Activated T-cell treated with anti-CD3 and anti-CD28 coated beads for 24 hours (primary cell): ENCODE results near the gene FAM228B.

Source experiments
- DNase-seq: peaks from one replicate; pipeline ENCODE4 v3.0.0-alpha.2; 2020; ENCODE audit warnings: low read depth

Gene FAM228B

GRCh38 chr2:24203787-24204150 lies 80.5 kb downstream of the FAM228B start:
- DNase-seq, result no peak

DNA sequence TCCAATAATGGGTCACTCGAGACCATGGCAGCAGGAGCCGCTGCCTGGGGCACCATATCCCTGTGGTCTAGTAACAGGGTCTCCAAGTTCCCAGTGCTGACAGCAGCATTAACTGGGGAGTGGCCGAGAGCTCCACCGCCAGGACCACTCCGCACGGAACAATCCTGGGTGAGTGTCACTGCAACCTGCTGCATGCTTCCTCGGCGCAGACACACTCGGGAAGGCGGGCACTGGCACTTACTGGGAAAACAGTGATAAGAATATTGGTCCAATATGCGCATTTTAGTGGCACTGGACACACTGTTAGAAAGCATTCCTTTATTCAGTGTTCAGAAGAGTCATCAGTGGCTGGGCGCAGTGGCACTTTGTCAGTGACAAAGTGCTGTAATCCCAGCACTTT lies 81.2 kb downstream of the FAM228B start:
- DNase-seq, result no peak

GRCh38 chr2:24205131-24205530 lies 81.9 kb downstream of the FAM228B start:
- no peak for DNase-seq

DNA sequence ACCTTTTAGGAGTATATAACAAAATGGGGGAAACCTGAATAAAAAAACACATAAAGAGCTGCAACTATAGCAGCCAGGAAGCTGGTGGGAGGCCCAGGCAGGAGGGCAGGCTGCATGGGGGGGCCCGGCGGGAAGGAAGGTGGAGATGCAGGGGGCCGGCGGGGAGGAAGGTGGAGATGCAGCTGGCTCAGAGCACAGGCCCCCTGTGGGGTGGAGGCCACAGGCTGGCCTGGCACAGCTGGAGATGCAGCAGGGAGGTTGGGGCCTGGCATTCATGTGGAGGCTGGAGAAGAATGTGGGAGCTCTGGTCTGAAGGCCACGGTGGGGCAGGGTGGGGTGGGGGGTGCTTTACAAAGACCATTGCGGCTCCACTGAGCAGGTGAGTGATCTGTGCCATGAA lies 83.0 kb downstream of the FAM228B start:
- no peak for DNase-seq

- DNase-seq, result no peak
Observed at GRCh38 chr2:24206714-24207113, 83.4 kb downstream of the FAM228B start.

- DNase-seq, result no peak
Observed at GRCh38 chr2:24207359-24207758, 84.1 kb downstream of the FAM228B start.

GRCh38 chr2:24208490-24208889 lies 85.2 kb downstream of the FAM228B start:
- no peak for DNase-seq

GRCh38 chr2:24209389-24210105 lies 86.3 kb downstream of the FAM228B start:
- DNase-seq, result no peak

DNA sequence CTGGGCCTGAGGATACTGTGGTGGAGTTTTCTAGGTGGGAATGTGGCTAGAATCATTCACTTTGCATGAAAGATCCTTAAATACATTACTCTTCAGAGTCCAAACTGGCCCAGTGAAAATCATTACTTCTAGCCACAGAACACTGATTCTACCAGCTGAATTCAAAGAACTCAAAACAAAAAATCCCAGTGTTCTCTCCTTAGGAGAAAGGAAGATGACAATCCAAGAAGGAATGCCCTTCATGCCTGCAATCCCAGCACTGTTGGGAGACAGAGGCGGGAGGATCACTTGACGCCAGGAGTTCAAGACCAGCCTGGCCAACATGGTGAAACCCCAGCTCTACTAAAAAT lies 86.8 kb downstream of the FAM228B start:
- no peak for DNase-seq

GRCh38 chr2:24210723-24211122 lies 87.5 kb downstream of the FAM228B start:
- DNase-seq, result no peak

DNA sequence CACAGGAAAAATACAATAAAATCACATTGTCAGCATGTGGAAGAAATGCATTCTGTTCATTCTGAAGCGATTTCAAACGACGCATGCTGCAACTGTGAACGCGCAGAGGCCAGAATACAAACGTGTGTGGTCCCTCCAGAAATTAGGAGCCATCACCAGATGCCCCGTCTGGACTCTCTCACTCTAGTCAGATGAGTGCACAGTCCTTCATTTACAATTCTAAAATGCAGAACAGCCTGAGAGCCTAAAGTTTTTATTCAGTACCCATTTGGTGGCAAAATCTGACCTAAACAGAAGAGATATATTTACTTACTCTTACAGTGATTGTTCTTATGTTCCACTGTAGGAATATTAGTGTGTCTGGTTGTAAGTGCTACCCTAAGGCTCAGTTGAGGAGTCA lies 88.1 kb downstream of the FAM228B start:
- DNase-seq, result no peak

- DNase-seq, result no peak
Observed at GRCh38 chr2:24214880-24215279, 91.6 kb downstream of the FAM228B start.
